Thyroid gland (tissue), 4 donors: ENCODE measurements around the gene EHBP1. TPM values are rescaled to one million over a fixed set of nuclear protein-coding genes. Genes with fewer than 3 reads are reported as not detected.

Source experiments
- DNase-seq, 2 donors: peaks; one replicate each; pipeline ENCODE4 v3.0.0-alpha.2; 2019
- H3K27ac ChIP-seq, 3 donors: fragments of 200-600 bp; sonication (generic); 1 replicate in 2 of 3; 2 replicates in 1 of 3; pipeline ENCODE4 v1.5.1; 2016 to 2019; ENCODE audit warnings: mild to moderate bottlenecking in 1 of 3, moderate library complexity in 1 of 3
- H3K27me3 ChIP-seq: fragments of 200-600 bp; sonication (generic); one replicate; pipeline ENCODE4 v1.5.1; 2019
- H3K36me3 ChIP-seq, 2 donors: fragments of 200-600 bp; sonication (generic); one replicate each; pipeline ENCODE4 v1.5.1; 2016 to 2019
- H3K4me1 ChIP-seq, 2 donors: fragments of 200-600 bp; sonication (generic); one replicate each; pipeline ENCODE4 v1.5.1; 2017 to 2019
- H3K4me3 ChIP-seq, 3 donors: fragments of 200-600 bp; sonication (generic); replicated peaks in 1 of 3; 1 replicate in 2 of 3; 2 replicates in 1 of 3; pipeline ENCODE4 v1.5.1; 2016; ENCODE audit warnings: mild to moderate bottlenecking in 1 of 3
- H3K9me3 ChIP-seq: fragments of 200-600 bp; sonication (generic); one replicate; pipeline ENCODE4 v1.5.1; 2017
- POLR2A ChIP-seq, 2 donors: fragments of 450-650 bp; IDR thresholded peaks; one replicate each; pipeline ENCODE4 v1.6.1; 2017; ENCODE audit warnings: antibody characterized with exemption in 2 of 2, mild to moderate bottlenecking in 2 of 2, moderate library complexity in 1 of 2
- WGBS, 2 donors: methylation state at CpG; one replicate each; pipeline ENCODE4 v1.1.5; 2017; 5-methylcytosine and 5-hydroxymethylcytosine counted together
- intact Hi-C: fragments of 100-400 bp; cut with DNase I; formaldehyde crosslinking; loops from one replicate; pipeline ENCODE4 v1.15.1; 2023
- total RNA-seq, 4 donors: library from RNA; depleted of rRNA; stranded (reverse); fragments of >200 nt; gene quantifications; one replicate each; pipeline ENCODE4 v1.2.3, GENCODE V29; 2016
- TF ChIP-seq, protein P1 (sequence below), 6 experiments: fragments of 200-600 bp in 3 of 6; fragments of 450-650 bp in 3 of 6; sonication (generic) in 3 of 6; IDR thresholded peaks; one replicate each; pipeline ENCODE4 v1.5.1; 2016 to 2019; ENCODE audit warnings: antibody characterized with exemption in 6 of 6, mild to moderate bottlenecking in 2 of 6, inconsistent platforms in 1 of 6, moderate library complexity in 1 of 6

Gene EHBP1
- total RNA-seq, 4 donors from 2014 or later, result 49.9 to 68.8 (median 57.0) TPM

DNA sequence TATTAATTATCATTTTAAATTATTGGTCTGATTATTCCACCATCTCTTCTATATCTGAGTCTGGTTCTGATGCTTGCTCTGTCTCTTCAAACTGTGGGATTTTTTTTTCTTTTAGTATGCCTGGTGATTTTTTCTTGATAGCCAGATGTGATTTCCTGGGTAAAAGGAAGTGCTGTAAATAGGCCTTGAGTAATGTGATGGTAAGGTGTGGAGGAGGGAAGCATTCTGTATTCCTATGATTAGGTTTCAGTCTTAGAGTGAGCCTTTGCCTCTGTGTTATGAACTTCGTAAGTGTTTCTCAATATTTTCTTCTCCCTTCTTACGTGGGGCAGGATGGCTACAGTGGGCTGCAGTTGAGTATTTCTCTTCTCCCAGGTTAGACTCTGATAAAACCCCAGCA, 103.0 kb downstream of the EHBP1 start:
- DNase-seq, result no peak
- Histone ChIP-seq H3K27ac (no peak overlapping the region), H3K27me3 (no peaks in the 10 kb centered on the region), H3K36me3 (no peaks in the 10 kb centered on the region), H3K9me3 (no peaks in the 10 kb centered on the region), H3K4me3 (no peak overlapping the region), H3K4me1 (no peaks in the 10 kb centered on the region)
- WGBS, 2 donors, result 96 to 97% methylated on average over 2 of the region's 2 CpGs
- no peak for TF ChIP-seq POLR2A (IDR thresholded peaks at IDR 0.05)
- TF ChIP-seq, protein P1, sequence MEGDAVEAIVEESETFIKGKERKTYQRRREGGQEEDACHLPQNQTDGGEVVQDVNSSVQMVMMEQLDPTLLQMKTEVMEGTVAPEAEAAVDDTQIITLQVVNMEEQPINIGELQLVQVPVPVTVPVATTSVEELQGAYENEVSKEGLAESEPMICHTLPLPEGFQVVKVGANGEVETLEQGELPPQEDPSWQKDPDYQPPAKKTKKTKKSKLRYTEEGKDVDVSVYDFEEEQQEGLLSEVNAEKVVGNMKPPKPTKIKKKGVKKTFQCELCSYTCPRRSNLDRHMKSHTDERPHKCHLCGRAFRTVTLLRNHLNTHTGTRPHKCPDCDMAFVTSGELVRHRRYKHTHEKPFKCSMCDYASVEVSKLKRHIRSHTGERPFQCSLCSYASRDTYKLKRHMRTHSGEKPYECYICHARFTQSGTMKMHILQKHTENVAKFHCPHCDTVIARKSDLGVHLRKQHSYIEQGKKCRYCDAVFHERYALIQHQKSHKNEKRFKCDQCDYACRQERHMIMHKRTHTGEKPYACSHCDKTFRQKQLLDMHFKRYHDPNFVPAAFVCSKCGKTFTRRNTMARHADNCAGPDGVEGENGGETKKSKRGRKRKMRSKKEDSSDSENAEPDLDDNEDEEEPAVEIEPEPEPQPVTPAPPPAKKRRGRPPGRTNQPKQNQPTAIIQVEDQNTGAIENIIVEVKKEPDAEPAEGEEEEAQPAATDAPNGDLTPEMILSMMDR (IDR thresholded peaks at IDR 0.05), result no peak
- intact Hi-C loops, result no loop called here

DNA sequence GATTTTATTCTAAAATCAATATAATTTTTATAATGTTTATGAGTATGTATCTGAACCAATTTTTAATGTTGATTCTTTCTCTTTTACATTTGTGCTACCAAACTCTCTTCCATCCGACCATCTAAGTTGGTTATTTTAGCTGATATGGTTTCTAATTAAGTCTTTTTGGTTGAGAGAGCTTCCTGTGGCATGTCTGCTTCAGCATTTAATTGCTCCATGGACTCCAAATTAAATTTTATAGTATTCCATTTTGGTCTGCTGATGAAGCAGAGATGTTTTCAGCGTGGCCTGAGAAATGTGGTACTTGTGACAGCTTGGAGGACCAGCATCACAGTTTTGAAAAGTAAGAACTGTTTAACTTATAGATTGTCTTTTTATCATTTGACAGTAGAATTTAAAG, 105.6 kb downstream of the EHBP1 start:
- no peak overlapping the region for H3K4me3 ChIP-seq
- DNase-seq, result no peak
- no peak overlapping the region for H3K27ac ChIP-seq
- TF ChIP-seq POLR2A (IDR thresholded peaks at IDR 0.05), result no peak
- TF ChIP-seq, protein P1 (IDR thresholded peaks at IDR 0.05), result no peak
- H3K27me3 ChIP-seq, result no peaks in the 10 kb centered on the region
- no peaks in the 10 kb centered on the region for H3K36me3 ChIP-seq
- H3K4me1 ChIP-seq, result peaks cover 13 to 21% of the 10 kb centered on the region in 2 donors
- WGBS, 2 donors, result 95 to 99% methylated on average over 2 of the region's 2 CpGs
- intact Hi-C loops, result no loop called here
- no peaks in the 10 kb centered on the region for H3K9me3 ChIP-seq

DNA sequence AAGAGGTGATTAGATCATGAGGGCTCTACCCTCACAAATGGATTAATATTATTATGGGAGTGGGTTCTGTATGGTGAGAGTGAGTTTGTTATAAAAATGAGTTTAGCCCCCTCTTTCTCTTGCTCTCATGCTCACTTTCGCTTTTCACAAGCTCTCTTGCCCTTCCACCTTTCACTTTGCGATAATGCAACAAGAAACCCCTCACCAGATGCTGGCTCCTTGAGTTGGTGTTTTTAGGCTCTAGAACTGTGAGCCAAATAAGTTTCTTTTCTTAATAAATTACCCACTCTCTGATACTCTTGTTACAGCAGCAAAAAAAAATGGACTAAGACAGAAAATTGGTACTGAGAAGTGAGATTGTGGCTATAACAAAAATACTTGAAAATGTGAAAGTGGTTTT, 106.5 kb downstream of the EHBP1 start:
- WGBS, 2 donors, result 97 to 98% methylated on average over 2 of the region's 2 CpGs

DNA sequence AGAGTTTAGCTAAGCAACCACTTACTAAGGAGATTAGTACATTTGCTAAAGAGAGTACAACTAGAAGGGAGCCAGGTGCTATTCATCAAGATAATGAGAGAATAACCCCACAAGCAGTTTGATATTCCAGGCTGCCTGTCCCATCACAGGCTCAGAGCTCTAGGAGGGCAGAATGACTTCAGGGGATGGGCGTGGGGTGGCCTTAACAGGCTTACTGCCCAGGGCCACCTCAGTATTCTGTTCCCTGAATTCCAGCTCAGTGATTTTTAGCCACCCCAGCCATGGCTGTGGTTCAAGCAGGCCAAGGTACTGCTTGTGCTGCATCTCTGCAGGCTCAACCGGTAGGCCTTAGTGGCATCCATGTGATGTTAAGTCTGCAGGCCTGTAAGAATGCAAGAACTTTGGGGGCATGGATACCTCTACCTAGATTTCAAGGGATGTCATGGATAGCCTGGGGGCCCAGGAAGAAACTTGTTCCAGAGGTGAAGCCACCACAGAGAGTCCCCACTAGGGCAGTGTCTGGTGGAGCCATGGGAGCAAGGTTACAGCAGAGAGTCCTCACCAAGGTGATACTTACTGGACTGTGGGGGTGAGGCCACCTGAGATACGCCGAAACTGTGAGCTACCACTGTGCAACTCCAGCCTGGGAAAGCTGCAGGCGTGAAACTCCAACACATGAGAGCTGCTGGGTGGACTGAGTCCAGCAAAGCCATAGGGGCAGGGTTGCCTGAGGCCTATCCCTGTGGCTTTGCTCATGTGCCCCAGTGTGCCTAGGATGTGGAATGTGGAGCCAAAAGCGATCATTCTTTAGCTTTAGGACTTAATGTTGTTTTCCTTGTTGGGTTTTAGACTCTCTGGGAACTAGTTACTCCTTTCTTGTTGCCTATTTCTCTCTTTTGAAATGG, 107.7 kb downstream of the EHBP1 start:
- no peak for DNase-seq
- Histone ChIP-seq H3K4me3 (no peak overlapping the region), H3K36me3 (no peaks in the 10 kb centered on the region), H3K4me1 (peaks cover 21 to 28% of the 10 kb centered on the region in 2 donors), H3K27me3 (no peaks in the 10 kb centered on the region), H3K9me3 (no peaks in the 10 kb centered on the region), H3K27ac (no peak overlapping the region)
- WGBS, 2 donors, result 83% methylated on average over 6 of the region's 6 CpGs
- intact Hi-C loops, result no loop called here
- no peak for TF ChIP-seq POLR2A (IDR thresholded peaks at IDR 0.05)
- TF ChIP-seq, protein P1 (IDR thresholded peaks at IDR 0.05), result no peak

More for the DNA sequence above, 106.5 kb downstream of the EHBP1 start:
- no peak for DNase-seq
- Histone ChIP-seq H3K36me3 (no peaks in the 10 kb centered on the region), H3K4me3 (no peak overlapping the region), H3K4me1 (peaks cover 21 to 27% of the 10 kb centered on the region in 2 donors), H3K27me3 (no peaks in the 10 kb centered on the region), H3K27ac (no peak overlapping the region), H3K9me3 (no peaks in the 10 kb centered on the region)
- no peak for TF ChIP-seq POLR2A (IDR thresholded peaks at IDR 0.05)
- TF ChIP-seq, protein P1 (IDR thresholded peaks at IDR 0.05), result no peak
- intact Hi-C loops, result no loop called here

DNA sequence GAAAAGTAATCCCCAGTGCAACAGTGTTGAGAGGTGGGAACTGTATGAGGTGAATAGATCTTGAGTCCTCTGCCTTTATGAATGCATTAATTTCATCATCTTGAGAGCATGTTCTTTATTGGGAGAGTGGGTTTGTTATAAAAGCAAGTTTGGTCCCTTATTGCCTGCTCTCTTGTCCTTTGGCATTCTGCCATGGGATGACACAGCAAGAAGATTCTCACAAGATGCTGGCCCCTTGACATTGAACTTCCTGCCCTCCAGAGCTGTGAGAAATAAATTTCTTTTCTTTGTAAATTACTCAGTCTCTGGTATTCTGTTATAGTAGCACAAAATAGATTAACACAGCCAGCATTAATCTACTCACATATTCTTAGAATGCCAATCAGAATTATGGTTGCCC, 108.6 kb downstream of the EHBP1 start:
- intact Hi-C loops, result no loop called here
- DNase-seq, result no peak
- Histone ChIP-seq H3K4me3 (no peak overlapping the region), H3K4me1 (peaks cover 21 to 28% of the 10 kb centered on the region in 2 donors), H3K27ac (no peak overlapping the region), H3K36me3 (no peaks in the 10 kb centered on the region), H3K27me3 (no peaks in the 10 kb centered on the region), H3K9me3 (no peaks in the 10 kb centered on the region)
- TF ChIP-seq POLR2A (IDR thresholded peaks at IDR 0.05), result no peak
